IMR-90 (cell line): ENCODE data around the gene OR5P2. TPM values are rescaled to one million over a fixed set of nuclear protein-coding genes. Genes with fewer than 3 reads are reported as not detected.

ENCODE experiments used
- ATAC-seq: fragments of 200-7000 bp; cut with Tn5 transposase; 2 replicates; pipeline ENCODE4 v1.9.1; 2020; ENCODE audit warnings: low read depth, mild to moderate bottlenecking, moderate library complexity
- BruUV-seq: library from RNA; stranded (reverse); fragments of 400-500 nt; replicated peaks from 2 replicates; lab custom pipeline; 2021; lab: Mats Ljungman, UMichigan
- CTCF ChIA-PET: fragments of 300-600 bp; formaldehyde crosslinking; extraction: SDS; loops from one replicate; lab custom pipeline; 2021; ENCODE audit warnings: antibody characterized with exemption; lab: Yijun Ruan, JAX
- POLR2A ChIA-PET: fragments of 300-600 bp; sonication (Branson Sonifier 250); formaldehyde crosslinking; loops from one replicate; lab custom pipeline; 2022; ENCODE audit warnings: antibody characterized with exemption; ENCODE audit not compliant: unreplicated experiment; lab: Charles Lee
- DNase-seq: peaks from one replicate; pipeline ENCODE4 v3.0.0; 2013
- H2AFZ ChIP-seq: replicated peaks from 2 replicates; pipeline ENCODE3; 2013; ENCODE audit warnings: low read length, mild to moderate bottlenecking; ENCODE audit not compliant: poor library complexity
- H2AK5ac ChIP-seq: 2 replicates; pipeline ENCODE4 v1.6.1; 2013; ENCODE audit warnings: low read depth, low read length, inconsistent platforms
- H2AK9ac ChIP-seq: replicated peaks from 2 replicates; pipeline ENCODE3; 2013; ENCODE audit warnings: mild to moderate bottlenecking, low read depth, low read length, moderate library complexity; ENCODE audit not compliant: poor library complexity
- H2BK120ac ChIP-seq: 2 replicates; pipeline ENCODE4 v1.6.1; 2013; ENCODE audit warnings: low read depth, low read length, inconsistent platforms
- H2BK15ac ChIP-seq: 3 replicates; pipeline ENCODE4 v1.6.1; 2013; ENCODE audit warnings: low read depth, low read length, inconsistent platforms
- H2BK20ac ChIP-seq: 2 replicates; pipeline ENCODE4 v1.6.1; 2013; ENCODE audit warnings: low read depth, mild to moderate bottlenecking, inconsistent platforms, low read length, moderate library complexity
- H2BK5ac ChIP-seq: 2 replicates; pipeline ENCODE4 v1.6.1; 2013; ENCODE audit warnings: mild to moderate bottlenecking, low read depth, low read length, inconsistent platforms; ENCODE audit not compliant: poor library complexity, severe bottlenecking
- H3K14ac ChIP-seq: replicated peaks from 2 replicates; pipeline ENCODE4 v1.6.1; 2013; ENCODE audit warnings: low read depth, low read length, inconsistent platforms
- H3K18ac ChIP-seq: 2 replicates; pipeline ENCODE4 v1.6.1; 2013; ENCODE audit warnings: low read depth, low read length, control low read depth
- H3K23ac ChIP-seq: 2 replicates; pipeline ENCODE4 v1.6.1; 2013; ENCODE audit warnings: low read depth, low read length, inconsistent platforms
- H3K27ac ChIP-seq: 2 replicates; pipeline ENCODE4 v1.5.1; 2013; ENCODE audit warnings: mild to moderate bottlenecking, control low read depth, low read length; ENCODE audit not compliant: insufficient read depth
- H3K27me3 ChIP-seq: 2 replicates; pipeline ENCODE4 v1.6.1; 2013; ENCODE audit warnings: low read length; ENCODE audit not compliant: control insufficient read depth, insufficient read depth
- H3K36me3 ChIP-seq: 2 replicates; pipeline ENCODE4 v1.6.1; 2013; ENCODE audit warnings: low read length, mixed read lengths; ENCODE audit not compliant: control insufficient read depth, insufficient read depth
- H3K4ac ChIP-seq: 2 replicates; pipeline ENCODE4 v1.6.1; 2013; ENCODE audit warnings: low read depth, low read length, inconsistent platforms
- H3K4me1 ChIP-seq: 2 replicates; pipeline ENCODE4 v1.6.1; 2013; ENCODE audit warnings: low read length, mixed read lengths; ENCODE audit not compliant: control insufficient read depth, insufficient read depth
- H3K4me2 ChIP-seq: 2 replicates; pipeline ENCODE4 v1.6.1; 2013; ENCODE audit warnings: low read depth, mild to moderate bottlenecking, control low read depth, low read length, moderate library complexity
- H3K4me3 ChIP-seq: 2 replicates; pipeline ENCODE4 v1.5.1; 2013; ENCODE audit warnings: low read depth, mild to moderate bottlenecking, control low read depth, low read length, moderate library complexity; ENCODE audit not compliant: insufficient read depth
- H3K56ac ChIP-seq: 2 replicates; pipeline ENCODE4 v1.6.1; 2013; ENCODE audit warnings: low read length, inconsistent platforms; ENCODE audit not compliant: insufficient read depth; ENCODE audit errors: extremely low read depth
- H3K79me1 ChIP-seq, 2 experiments: 2 replicates each; pipeline ENCODE4 v1.6.1; 2013; ENCODE audit warnings: low read length in 2 of 2, inconsistent platforms in 1 of 2, low read depth in 1 of 2
- H3K9ac ChIP-seq: 2 replicates; pipeline ENCODE4 v1.6.1; 2013; ENCODE audit warnings: low read depth, low read length, control low read depth
- H3K9me1 ChIP-seq: 2 replicates; pipeline ENCODE4 v1.6.1; 2013; ENCODE audit warnings: low read length, inconsistent platforms; ENCODE audit not compliant: insufficient read depth
- H3K9me3 ChIP-seq: 2 replicates; pipeline ENCODE4 v1.6.1; 2013; ENCODE audit warnings: low read length; ENCODE audit not compliant: control insufficient read depth, insufficient read depth
- H4K20me1 ChIP-seq: 2 replicates; pipeline ENCODE4 v1.6.1; 2013; ENCODE audit warnings: low read length, inconsistent platforms; ENCODE audit not compliant: insufficient read depth
- H4K5ac ChIP-seq: 2 replicates; pipeline ENCODE4 v1.6.1; 2013; ENCODE audit warnings: mild to moderate bottlenecking, low read depth, low read length, control low read depth
- H4K8ac ChIP-seq, 2 experiments: 2 replicates each; pipeline ENCODE4 v1.6.1; 2013; ENCODE audit warnings: low read depth in 2 of 2, low read length in 2 of 2, control low read depth in 1 of 2, inconsistent platforms in 1 of 2
- H4K91ac ChIP-seq: 2 replicates; pipeline ENCODE4 v1.6.1; 2013; ENCODE audit warnings: low read depth, low read length, inconsistent platforms; ENCODE audit not compliant: insufficient read depth
- FOS ChIP-seq: fragments of 150-350 bp; IDR thresholded peaks from 2 replicates; pipeline ENCODE4 v1.6.1; 2016; ENCODE audit warnings: low read depth, low read length
- MAFK ChIP-seq: IDR thresholded peaks from 2 replicates; pipeline ENCODE4 v1.6.1; 2012; ENCODE audit warnings: low read depth, low read length, improper control_type of control experiment
- NFE2L2 ChIP-seq: fragments of 150-350 bp; IDR thresholded peaks from 2 replicates; pipeline ENCODE4 v1.6.1; 2016; ENCODE audit warnings: low read depth, mild to moderate bottlenecking, low read length
- RCOR1 ChIP-seq: IDR thresholded peaks from 2 replicates; pipeline ENCODE4 v1.6.1; 2012; ENCODE audit warnings: mild to moderate bottlenecking, low read length, improper control_type of control experiment; ENCODE audit not compliant: insufficient replicate concordance
- SMC3 ChIP-seq: fragments of 150-350 bp; IDR thresholded peaks from 2 replicates; pipeline ENCODE4 v1.6.1; 2016; ENCODE audit warnings: low read depth, mild to moderate bottlenecking, antibody characterized with exemption, low read length, moderate library complexity
- WGBS, 2 experiments: methylation state at CpG; one replicate each; pipeline versions ENCODE4 v1.1.5 to v1.1.7; 2013; ENCODE audit warnings: missing lambda C conversion rate in 2 of 2; ENCODE audit not compliant: insufficient read length in 1 of 2; ENCODE audit errors: extremely low coverage in 2 of 2; 5-methylcytosine and 5-hydroxymethylcytosine counted together
- dilution Hi-C: fragments of 300-500 bp; cut with HindIII; formaldehyde crosslinking; loops from one replicate; pipeline ENCODE4 v1.14.3; 2018; ENCODE audit warnings: low sequenced_read_pairs; ENCODE audit not compliant: unreplicated experiment
- in situ Hi-C: fragments of 300-500 bp; cut with MboI; formaldehyde crosslinking; loops from 3 replicates; pipeline ENCODE4 v1.14.3; 2019; ENCODE audit warnings: low sequenced_read_pairs, inconsistent platforms, mixed read lengths
- intact Hi-C: fragments of 100-400 bp; cut with micrococcal nuclease; formaldehyde crosslinking; loops from 2 replicates; pipeline ENCODE4 v1.10.0; 2022
- polyA plus RNA-seq, 3 experiments: library from polyadenylated mRNA; depleted of rRNA; stranded (reverse); fragments of >200 nt; gene quantifications; 2 replicates each; pipeline ENCODE4 v1.2.3, GENCODE V29; 2012; ENCODE audit warnings: low replicate concordance in 1 of 3
- total RNA-seq: library from RNA; depleted of rRNA; stranded (reverse); fragments of >200 nt; gene quantifications from 2 replicates; pipeline ENCODE4 v1.2.3, GENCODE V29; 2012

OR5P2 gene
- total and polyA plus RNA-seq, 2 of the 4 experiments (the other 2 are of a cell fraction): not detected

GRCh38 chr11:7787239-7787638 is 9.5 kb downstream of the OR5P2 start:
- no peak for DNase-seq
- BruUV-seq: no TSS peak
- no peak overlapping the region for H2BK15ac ChIP-seq

More at GRCh38 chr11:7787239-7787638, 9.5 kb downstream of the OR5P2 start:
- in situ Hi-C loops: no loop called here
- Histone ChIP-seq H2BK120ac (no peak overlapping the region), H4K91ac (no peak overlapping the region), H2AK5ac (no peak overlapping the region), H3K18ac (no peak overlapping the region), H3K9me3 (0 out of 2 replicates have a peak, but pooled peaks cover 2% of the 10 kb centered on the region), H3K27ac (no peak overlapping the region), H3K36me3 (no peaks in the 10 kb centered on the region), H3K4ac (no peak overlapping the region), H2AFZ (no peak overlapping the region), H3K14ac (no peak overlapping the region), H3K23ac (no peak overlapping the region), H3K9ac (no peak overlapping the region), H4K5ac (no peak overlapping the region), H3K4me2 (no peak overlapping the region), H3K27me3 (no peaks in the 10 kb centered on the region), H3K79me1 (no peaks in the 10 kb centered on the region), H2BK5ac (no peak overlapping the region), H4K20me1 (no peaks in the 10 kb centered on the region), H3K4me1 (no peaks in the 10 kb centered on the region), H4K8ac (no peak overlapping the region), H3K4me3 (no peak overlapping the region), H3K56ac (no peak overlapping the region), H3K9me1 (no peaks in the 10 kb centered on the region), H2AK9ac (no peak overlapping the region), H2BK20ac (no peak overlapping the region)
- dilution Hi-C loops: no loop called here
- no CpG with 5 or more reads among the region's 6 CpGs for WGBS, 2 experiments
- TF ChIP-seq SMC3: no peak
- no peak for TF ChIP-seq MAFK
- TF ChIP-seq FOS: no peak
- no peak for TF ChIP-seq RCOR1
- no peak for TF ChIP-seq NFE2L2
- intact Hi-C loops: no loop called here
- POLR2A ChIA-PET: no interaction called here
- no peak for ATAC-seq
- CTCF ChIA-PET: no interaction called here
